ENCODE data around the gene PNMA1.

The PNMA1 gene

GRCh38 chr14:73695997-73696396 is 18.2 kb downstream of the PNMA1 start:
- TF ChIP-seq, protein P1, sequence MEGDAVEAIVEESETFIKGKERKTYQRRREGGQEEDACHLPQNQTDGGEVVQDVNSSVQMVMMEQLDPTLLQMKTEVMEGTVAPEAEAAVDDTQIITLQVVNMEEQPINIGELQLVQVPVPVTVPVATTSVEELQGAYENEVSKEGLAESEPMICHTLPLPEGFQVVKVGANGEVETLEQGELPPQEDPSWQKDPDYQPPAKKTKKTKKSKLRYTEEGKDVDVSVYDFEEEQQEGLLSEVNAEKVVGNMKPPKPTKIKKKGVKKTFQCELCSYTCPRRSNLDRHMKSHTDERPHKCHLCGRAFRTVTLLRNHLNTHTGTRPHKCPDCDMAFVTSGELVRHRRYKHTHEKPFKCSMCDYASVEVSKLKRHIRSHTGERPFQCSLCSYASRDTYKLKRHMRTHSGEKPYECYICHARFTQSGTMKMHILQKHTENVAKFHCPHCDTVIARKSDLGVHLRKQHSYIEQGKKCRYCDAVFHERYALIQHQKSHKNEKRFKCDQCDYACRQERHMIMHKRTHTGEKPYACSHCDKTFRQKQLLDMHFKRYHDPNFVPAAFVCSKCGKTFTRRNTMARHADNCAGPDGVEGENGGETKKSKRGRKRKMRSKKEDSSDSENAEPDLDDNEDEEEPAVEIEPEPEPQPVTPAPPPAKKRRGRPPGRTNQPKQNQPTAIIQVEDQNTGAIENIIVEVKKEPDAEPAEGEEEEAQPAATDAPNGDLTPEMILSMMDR (IDR thresholded peaks at IDR 0.05; ENCODE audit: low read depth, low read length) = no peak
- no peak for DNase-seq (ENCODE audit: extremely low read depth, low read depth)

- TF ChIP-seq, protein P1 (IDR thresholded peaks at IDR 0.05; ENCODE audit: low read depth, low read length) = no peak
- DNase-seq (ENCODE audit: extremely low read depth, low read depth) = no peak
These were observed 19.1 kb downstream of the PNMA1 start for GRCh38 chr14:73695082-73695481.

DNA sequence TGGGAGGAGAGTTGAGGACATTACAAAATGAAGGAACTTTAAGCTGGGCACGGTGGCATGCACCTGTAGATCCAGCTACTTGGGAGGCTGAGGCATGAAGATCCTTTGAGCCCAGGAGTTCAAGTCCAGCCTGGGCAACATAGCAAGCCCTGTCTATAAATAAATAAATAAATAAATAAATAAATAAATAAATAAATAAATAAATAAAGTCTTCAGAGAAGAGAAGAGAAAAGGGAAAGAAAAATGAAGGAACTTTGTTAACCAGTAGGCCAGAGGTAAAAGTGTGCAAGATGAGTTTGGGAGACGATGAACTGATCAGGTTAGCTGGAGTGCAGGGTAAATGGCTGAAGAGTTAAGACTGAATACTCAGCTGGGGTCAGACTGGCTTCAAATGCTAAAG is 20.1 kb downstream of the PNMA1 start:
- no peak for DNase-seq (ENCODE audit: extremely low read depth, low read depth)
- TF ChIP-seq, protein P1 (IDR thresholded peaks at IDR 0.05; ENCODE audit: low read depth, low read length) = no peak

GRCh38 chr14:73686901-73687300 is 27.3 kb downstream of the PNMA1 start:
- TF ChIP-seq, protein P1 (IDR thresholded peaks at IDR 0.05; ENCODE audit: low read depth, low read length) = no peak
- DNase-seq (ENCODE audit: extremely low read depth, low read depth) = no peak

GRCh38 chr14:73685328-73685727 is 28.9 kb downstream of the PNMA1 start:
- TF ChIP-seq, protein P1 (IDR thresholded peaks at IDR 0.05; ENCODE audit: low read depth, low read length) = no peak
- DNase-seq (ENCODE audit: extremely low read depth, low read depth) = no peak

GRCh38 chr14:73684627-73685026 is 29.6 kb downstream of the PNMA1 start:
- TF ChIP-seq, protein P1 (IDR thresholded peaks at IDR 0.05; ENCODE audit: low read depth, low read length) = no peak
- DNase-seq (ENCODE audit: extremely low read depth, low read depth) = no peak

DNA sequence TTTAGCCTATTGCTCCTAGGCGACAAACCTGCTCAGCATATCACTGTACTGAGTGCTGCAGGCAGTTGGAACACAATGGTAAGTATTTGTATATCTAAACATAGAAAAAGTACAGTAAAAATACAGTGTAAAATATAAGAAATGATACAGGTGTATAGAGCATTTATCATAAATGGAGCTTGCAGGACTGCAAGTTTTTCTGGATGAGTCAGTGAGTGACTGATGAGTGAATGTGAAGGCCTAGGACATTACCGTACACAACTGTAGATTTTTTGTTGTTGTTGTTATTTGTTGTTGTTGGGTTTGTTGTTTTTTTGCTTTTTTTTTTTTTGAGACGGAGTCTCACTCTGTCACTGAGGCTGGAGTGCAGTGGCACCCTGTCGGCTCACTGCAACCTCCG is 33.4 kb downstream of the PNMA1 start:
- no peak for DNase-seq (ENCODE audit: extremely low read depth, low read depth)

More for the DNA sequence above, 33.4 kb downstream of the PNMA1 start:
- TF ChIP-seq, protein P1 (IDR thresholded peaks at IDR 0.05; ENCODE audit: low read depth, low read length) = no peak

Measured in AG09319 (cell line).